Measurements from ENCODE around the gene PNLIPRP3.

- no peak for TF ChIP-seq POLR2A (IDR thresholded peaks at IDR 0.05)
- TF ChIP-seq, protein P1, sequence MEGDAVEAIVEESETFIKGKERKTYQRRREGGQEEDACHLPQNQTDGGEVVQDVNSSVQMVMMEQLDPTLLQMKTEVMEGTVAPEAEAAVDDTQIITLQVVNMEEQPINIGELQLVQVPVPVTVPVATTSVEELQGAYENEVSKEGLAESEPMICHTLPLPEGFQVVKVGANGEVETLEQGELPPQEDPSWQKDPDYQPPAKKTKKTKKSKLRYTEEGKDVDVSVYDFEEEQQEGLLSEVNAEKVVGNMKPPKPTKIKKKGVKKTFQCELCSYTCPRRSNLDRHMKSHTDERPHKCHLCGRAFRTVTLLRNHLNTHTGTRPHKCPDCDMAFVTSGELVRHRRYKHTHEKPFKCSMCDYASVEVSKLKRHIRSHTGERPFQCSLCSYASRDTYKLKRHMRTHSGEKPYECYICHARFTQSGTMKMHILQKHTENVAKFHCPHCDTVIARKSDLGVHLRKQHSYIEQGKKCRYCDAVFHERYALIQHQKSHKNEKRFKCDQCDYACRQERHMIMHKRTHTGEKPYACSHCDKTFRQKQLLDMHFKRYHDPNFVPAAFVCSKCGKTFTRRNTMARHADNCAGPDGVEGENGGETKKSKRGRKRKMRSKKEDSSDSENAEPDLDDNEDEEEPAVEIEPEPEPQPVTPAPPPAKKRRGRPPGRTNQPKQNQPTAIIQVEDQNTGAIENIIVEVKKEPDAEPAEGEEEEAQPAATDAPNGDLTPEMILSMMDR (IDR thresholded peaks at IDR 0.05): no peak
- no peak for TF ChIP-seq POLR2AphosphoS5 (IDR thresholded peaks at IDR 0.05)
Observed at GRCh38 chr10:116511365-116511764, 83.7 kb downstream of the PNLIPRP3 start.

All from breast epithelium (tissue), 3 donors.